HG03064 (cell line): ENCODE measurements around the gene FASN.
A peak's percentile ranks its signal among the peaks of the same experiment; 100 is the strongest.

ENCODE experiments used
- ATAC-seq: cut with Tn5 transposase; IDR thresholded peaks from one replicate; pipeline ENCODE4 v1.9.1; 2021; ENCODE audit warnings: low read depth; ENCODE audit not compliant: unreplicated experiment

FASN gene

GRCh38 chr17:82118168-82118814 lies 20.3 kb upstream of the FASN start:
- no peak for ATAC-seq

- no peak for ATAC-seq
Measured at GRCh38 chr17:82117139-82118090, 19.4 kb upstream of the FASN start.

GRCh38 chr17:82116246-82116645 lies 18.2 kb upstream of the FASN start:
- no peak for ATAC-seq

- ATAC-seq, result no peak
Measured at GRCh38 chr17:82114872-82115271, 16.8 kb upstream of the FASN start.

- no peak for ATAC-seq
Measured at GRCh38 chr17:82114447-82114846, 16.4 kb upstream of the FASN start.

GRCh38 chr17:82113941-82114340 lies 15.9 kb upstream of the FASN start:
- no peak for ATAC-seq

GRCh38 chr17:82113422-82113821 lies 15.4 kb upstream of the FASN start:
- ATAC-seq, result no peak

GRCh38 chr17:82112914-82113311 lies 14.9 kb upstream of the FASN start:
- ATAC-seq, result no peak

- no peak for ATAC-seq
Measured at GRCh38 chr17:82112181-82112913, 14.3 kb upstream of the FASN start.

- ATAC-seq, result no peak
Measured at GRCh38 chr17:82110298-82110697, 12.3 kb upstream of the FASN start.

GRCh38 chr17:82108961-82109475 lies 11.0 kb upstream of the FASN start:
- ATAC-seq, result no peak

- ATAC-seq, result no peak
Measured at GRCh38 chr17:82108496-82108945, 10.5 kb upstream of the FASN start.

GRCh38 chr17:82108038-82108437 lies 10.0 kb upstream of the FASN start:
- no peak for ATAC-seq

GRCh38 chr17:82107341-82107860 lies 9.4 kb upstream of the FASN start:
- no peak for ATAC-seq

- ATAC-seq, result no peak
Measured at GRCh38 chr17:82106688-82107305, 8.8 kb upstream of the FASN start.

GRCh38 chr17:82105882-82106687 lies 8.0 kb upstream of the FASN start:
- ATAC-seq, result peak; percentile 64

GRCh38 chr17:82105417-82105881 lies 7.4 kb upstream of the FASN start:
- ATAC-seq, result no peak

GRCh38 chr17:82104797-82105416 lies 6.9 kb upstream of the FASN start:
- ATAC-seq, result no peak
